Thoracic aorta (tissue), 2 donors: ENCODE measurements around the gene ZNF668. TPM values are rescaled to one million over a fixed set of nuclear protein-coding genes. Genes with fewer than 3 reads are reported as not detected.

Experiments used
- total RNA-seq, 2 donors: library from RNA; depleted of rRNA; stranded (reverse); fragments of >200 nt; gene quantifications; one replicate each; pipeline versions ENCODE4 v1.1.0 to v1.2.3, GENCODE V29; 2016

ZNF668 gene
- total RNA-seq, 2 donors from 2014 or later: 10.3 to 14.5 TPM

Other genes starting within 250 kb of the ZNF668 start
- gene BCL7C, start 180.2 kb downstream of the ZNF668 start, total RNA-seq: 10 to 100 TPM; 35.6 to 55.2 TPM
- 1 to 10 TPM; 3.8 TPM for gene CTF1, start 177.6 kb downstream of the ZNF668 start, total RNA-seq
- gene FBXL19, start 150.7 kb downstream of the ZNF668 start, total RNA-seq: 10 to 100 TPM; 14.5 to 18.7 TPM
- 10 to 100 TPM; 19.0 to 35.7 TPM for gene ORAI3, start 125.2 kb downstream of the ZNF668 start, total RNA-seq
- 10 to 100 TPM in 1 of 2 donors, 1 to 10 TPM in 1; 7.4 to 14.6 TPM for gene SETD1A, start 116.5 kb downstream of the ZNF668 start, total RNA-seq
- 10 to 100 TPM; 16.4 to 26.8 TPM for gene HSD3B7, start 89.0 kb downstream of the ZNF668 start, total RNA-seq
- gene STX1B, start 63.6 kb downstream of the ZNF668 start, total RNA-seq: 1 to 10 TPM in 1 of 2 donors, under 1 TPM in 1; 0.68 to 1.6 TPM
- 10 to 100 TPM; 39.3 to 50.5 TPM for gene STX4, start 40.7 kb downstream of the ZNF668 start, total RNA-seq
- gene ZNF646, start 182 bp upstream of the ZNF668 start, total RNA-seq: 10 to 100 TPM; 10.2 to 17.9 TPM
- 10 to 100 TPM; 10.6 to 13.7 TPM for gene PRSS53, start 14.7 kb upstream of the ZNF668 start, total RNA-seq
- 100 to 1,000 TPM in 1 of 2 donors, 10 to 100 TPM in 1; 88.7 to 187 TPM for gene VKORC1, start 20.6 kb upstream of the ZNF668 start, total RNA-seq
- 10 to 100 TPM; 35.1 to 58.5 TPM for gene BCKDK, start 34.1 kb upstream of the ZNF668 start, total RNA-seq
- gene KAT8, start 43.4 kb upstream of the ZNF668 start, total RNA-seq: 10 to 100 TPM; 62.5 to 75.7 TPM
- not detected for gene PRSS8, start 61.5 kb upstream of the ZNF668 start, total RNA-seq
- 10 to 100 TPM in 1 of 2 donors, 1 to 10 TPM in 1; 1.3 to 14.8 TPM for gene PRSS36, start 75.8 kb upstream of the ZNF668 start, total RNA-seq
- gene FUS, start 105.9 kb upstream of the ZNF668 start, total RNA-seq: 100 to 1,000 TPM in 1 of 2 donors, 10 to 100 TPM in 1; 63.9 to 141 TPM
- 10 to 100 TPM; 19.2 to 23.0 TPM for gene PYCARD, start 128.5 kb upstream of the ZNF668 start, total RNA-seq
- gene TRIM72, start 139.9 kb upstream of the ZNF668 start, total RNA-seq: under 1 TPM in 1 of 2 donors, not detected in 1; 0.07 TPM
- not detected for gene PYDC1, start 142.9 kb upstream of the ZNF668 start, total RNA-seq
- gene ITGAM, start 185.7 kb upstream of the ZNF668 start, total RNA-seq: 10 to 100 TPM; 31.2 to 31.5 TPM